Activated CD8-positive, alpha-beta memory T cell treated with anti-CD3 and anti-CD28 coated beads for 36 hours (primary cell): Measurements from ENCODE around the gene RNF130. TPM values are rescaled to one million over a fixed set of nuclear protein-coding genes. Genes with fewer than 3 reads are reported as not detected.

Experiments used
- CTCF ChIA-PET: fragments of 350-600 bp; sonication (Branson Sonifier 250); formaldehyde crosslinking; loops from one replicate; lab custom pipeline; 2021; ENCODE audit warnings: antibody characterized with exemption; lab: Charles Lee
- POLR2A ChIA-PET: fragments of 350-600 bp; sonication (Branson Sonifier 250); formaldehyde crosslinking; loops from one replicate; lab custom pipeline; 2021; ENCODE audit warnings: antibody characterized with exemption; lab: Charles Lee
- total RNA-seq, 2 experiments: library from RNA; stranded (reverse); gene quantifications; one replicate each; pipeline ENCODE4 v1.2.3, GENCODE V29; 2021

The RNF130 gene
- total RNA-seq, 2 experiments from 2014 or later, result 15.3 to 15.7 TPM

GRCh38 chr5:180089628-180090027 is 18.1 kb upstream of the RNF130 start:
- ChIA-PET POLR2A (interaction anchor here (0.6 to 0.8 kb wide), 2 partner anchors 84 to 182 kb away, joined by 4 to 7 read pairs; partner anchors contain the start of gene TBC1D9B), CTCF (interaction anchor here (0.7 to 1.0 kb wide), 3 partner anchors 8 to 105 kb away, joined by 3 to 4 read pairs (median 3); no protein-coding TSS in a partner anchor)

GRCh38 chr5:180088561-180088960 is 17.0 kb upstream of the RNF130 start:
- CTCF ChIA-PET, result no interaction called here
- POLR2A ChIA-PET, result interaction anchor here (0.8 kb wide), 1 partner anchor 18 kb away, joined by 3 read pairs; no protein-coding TSS in a partner anchor

DNA sequence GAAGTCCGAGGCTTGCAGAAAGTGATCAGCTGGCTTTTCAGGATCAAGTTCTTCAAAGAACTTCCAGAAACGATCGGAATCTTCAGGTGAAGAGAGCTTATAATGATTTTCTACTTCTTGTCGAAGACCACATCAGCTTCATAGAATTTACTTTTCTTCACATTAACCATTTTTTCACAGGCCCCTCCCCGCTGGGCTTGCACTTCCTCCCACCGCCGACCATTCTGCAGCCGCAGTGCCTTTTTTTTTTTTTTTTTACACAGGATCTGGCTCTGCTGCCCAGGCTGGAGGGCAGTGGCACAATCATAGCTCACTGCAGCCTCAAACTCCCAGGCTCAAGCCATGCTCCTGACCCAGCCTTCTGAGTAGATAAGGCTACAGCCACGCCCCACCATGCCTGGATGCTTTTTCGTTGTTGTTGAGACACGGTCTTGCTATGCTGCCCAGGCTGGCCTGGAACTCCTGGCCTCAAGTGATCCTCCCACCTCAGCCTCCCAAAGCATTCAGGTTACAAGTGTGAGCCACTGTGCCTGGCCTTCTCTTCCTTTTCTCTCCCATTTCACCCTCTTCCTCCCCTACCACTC is 15.3 kb upstream of the RNF130 start:
- POLR2A ChIA-PET, result no interaction called here
- CTCF ChIA-PET, result no interaction called here

DNA sequence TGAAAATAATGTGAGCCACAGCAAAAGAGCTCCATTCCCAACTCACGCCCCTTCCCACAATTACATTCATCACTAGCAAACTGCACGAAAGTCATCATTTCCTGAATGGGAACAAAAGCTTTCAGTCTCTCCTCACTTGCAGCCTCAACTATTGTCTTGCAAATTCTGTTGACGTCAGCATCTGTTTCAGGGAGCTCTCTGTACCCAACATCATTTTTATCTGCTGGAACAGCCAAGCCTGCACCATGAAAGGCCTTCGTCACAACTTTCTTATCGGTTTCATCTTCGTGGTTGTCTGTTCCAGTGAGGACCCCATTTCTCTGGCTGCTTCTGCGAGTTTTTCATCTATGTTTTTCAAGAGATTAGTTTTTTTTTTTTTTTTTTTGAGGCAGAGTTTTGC is 14.3 kb upstream of the RNF130 start:
- ChIA-PET CTCF (no interaction called here), POLR2A (interaction anchor here (0.7 kb wide), 1 partner anchor 402 kb away, joined by 5 read pairs; no protein-coding TSS in a partner anchor)

DNA sequence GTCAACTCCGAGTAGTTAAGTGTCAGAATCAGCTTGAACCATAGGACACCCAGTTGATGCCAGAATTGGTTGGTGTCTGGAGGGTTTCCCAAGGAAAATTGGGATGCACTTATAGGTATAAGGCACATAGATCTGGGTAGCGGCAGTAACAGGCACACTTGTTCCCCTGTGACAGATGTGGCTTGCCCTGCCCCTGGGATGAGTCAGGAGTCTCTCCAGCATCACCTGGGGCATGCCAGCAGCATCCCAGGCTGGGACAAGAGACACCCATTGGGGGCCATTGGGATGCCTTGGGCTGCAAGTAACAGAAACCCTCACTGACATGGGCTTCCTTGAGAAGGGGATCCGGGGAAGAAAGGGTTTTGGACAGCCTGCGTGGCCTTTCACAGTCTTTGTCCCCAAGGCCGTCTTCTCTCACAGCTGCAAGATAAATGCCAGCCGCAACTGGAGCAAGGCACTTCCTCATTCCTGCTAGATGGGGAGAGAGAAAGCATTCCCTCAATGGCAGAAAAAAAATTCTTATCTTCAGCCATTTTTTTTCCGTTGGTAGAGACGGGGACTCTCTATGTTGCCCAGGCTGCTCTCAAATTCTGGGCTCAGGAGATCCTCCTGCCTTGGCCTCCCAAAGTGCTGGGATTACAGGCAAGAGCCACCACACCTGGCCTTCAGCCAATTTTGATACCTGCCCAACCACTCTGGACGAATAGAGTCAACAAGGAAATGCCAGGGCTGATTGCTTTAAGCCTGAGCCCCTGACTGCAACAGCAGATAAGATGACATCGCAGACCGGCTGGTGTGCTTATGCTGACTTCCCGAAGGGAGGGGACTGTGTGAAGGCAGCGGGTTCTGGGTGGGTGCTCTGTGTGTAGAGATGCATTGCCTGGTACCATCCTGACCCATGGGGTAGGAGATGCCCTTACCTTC is 13.3 kb upstream of the RNF130 start:
- POLR2A ChIA-PET, result no interaction called here
- CTCF ChIA-PET, result no interaction called here

- ChIA-PET CTCF (no interaction called here), POLR2A (no interaction called here)
Measured at GRCh38 chr5:180083529-180084060, 12.0 kb upstream of the RNF130 start.

DNA sequence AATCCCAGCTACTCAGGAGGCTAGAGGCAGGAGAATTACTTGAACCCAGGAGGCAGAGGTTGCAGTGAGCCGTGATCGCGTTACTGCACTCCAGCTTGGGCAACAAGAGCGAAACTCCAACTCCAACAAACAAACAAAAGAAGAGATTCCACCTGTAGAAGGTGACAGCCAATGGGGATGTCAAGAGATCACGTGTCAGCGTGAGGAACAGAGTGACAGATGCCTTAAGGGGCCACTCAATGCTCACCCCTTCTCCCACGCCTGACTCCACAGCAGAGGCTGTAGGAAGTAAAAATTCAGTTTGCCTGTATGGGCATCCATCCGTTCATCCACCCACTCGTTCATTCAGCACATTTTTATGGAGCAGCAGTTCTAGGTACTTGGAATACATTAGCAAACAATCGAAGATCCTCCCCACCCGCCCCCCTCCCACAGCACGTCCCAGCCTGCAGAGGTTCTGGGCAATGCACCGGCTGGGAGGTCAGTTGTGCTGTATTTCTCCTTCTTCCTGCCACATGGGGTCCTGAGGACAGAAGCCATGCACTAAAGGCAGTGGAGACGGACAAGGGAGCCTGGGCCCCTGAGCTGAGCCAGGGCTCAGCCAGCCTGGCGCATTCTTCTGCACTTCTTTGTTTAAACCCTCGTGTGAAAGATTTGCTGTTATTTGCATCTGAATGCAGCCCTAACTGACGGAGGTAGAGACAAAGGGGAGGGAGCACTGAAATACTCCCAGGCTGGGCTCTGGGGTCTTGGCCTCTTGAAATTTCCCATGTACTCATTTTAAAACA is 11.3 kb upstream of the RNF130 start:
- CTCF ChIA-PET, result no interaction called here
- POLR2A ChIA-PET, result no interaction called here

DNA sequence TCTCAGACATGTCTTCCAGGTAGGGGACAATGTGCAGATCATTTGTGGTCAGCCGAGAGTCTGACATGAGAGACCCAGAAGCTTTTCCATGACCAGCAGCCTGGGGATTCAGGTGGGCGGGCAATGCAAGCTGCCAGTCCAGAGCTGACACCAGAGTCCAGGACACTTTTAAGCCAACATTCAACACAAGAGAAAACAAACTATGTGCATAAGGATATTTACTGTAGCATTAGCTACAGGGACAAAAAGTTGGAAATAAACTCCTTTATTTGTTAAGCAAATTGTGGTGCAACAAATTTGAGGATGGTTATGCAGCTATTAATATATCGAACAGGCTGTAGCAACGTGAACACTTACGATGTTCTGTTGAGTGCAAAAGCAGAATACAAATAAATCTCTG is 9.9 kb upstream of the RNF130 start:
- CTCF ChIA-PET, result interaction anchor here (0.9 kb wide), 1 partner anchor 9 kb away, joined by 4 read pairs; no protein-coding TSS in a partner anchor
- POLR2A ChIA-PET, result no interaction called here

DNA sequence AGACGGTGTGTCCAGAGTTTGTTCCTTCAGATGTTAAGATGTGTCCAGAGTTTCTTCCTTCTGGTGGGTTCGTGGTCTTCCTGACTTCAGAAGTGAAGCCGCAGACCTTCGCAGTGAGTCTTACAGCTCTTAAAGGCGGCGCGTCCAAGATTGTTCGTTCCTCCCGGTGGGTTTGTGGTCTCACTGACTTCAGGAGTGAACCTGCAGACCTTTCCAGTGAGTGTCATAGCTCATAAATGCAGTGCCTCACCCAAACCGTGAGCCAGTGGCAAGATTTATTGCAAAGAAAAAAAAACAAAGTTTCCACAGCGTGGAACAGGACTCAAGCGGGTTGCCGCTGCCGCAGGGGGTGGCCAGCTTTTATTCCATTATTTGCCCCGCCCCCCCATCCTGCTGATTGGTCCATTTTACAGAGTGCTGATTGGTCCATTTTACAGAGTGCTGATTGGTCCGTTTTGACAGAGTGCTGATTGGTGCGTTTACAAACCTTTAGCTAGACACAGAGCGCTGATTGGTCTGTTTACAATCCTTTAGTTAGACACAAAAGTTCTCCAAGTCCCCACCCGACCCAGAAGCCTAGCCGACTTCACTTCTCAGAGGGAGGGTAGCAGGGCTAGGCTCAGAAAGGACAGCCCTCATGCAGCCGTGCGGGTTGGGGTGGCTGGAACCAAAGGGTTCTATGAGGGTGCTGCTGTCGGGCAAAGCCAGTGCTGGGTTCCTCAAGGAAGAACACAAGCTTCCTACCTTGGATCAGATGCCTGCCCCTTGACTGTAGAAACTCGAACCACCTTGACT is 9.1 kb upstream of the RNF130 start:
- POLR2A ChIA-PET, result no interaction called here
- CTCF ChIA-PET, result no interaction called here

DNA sequence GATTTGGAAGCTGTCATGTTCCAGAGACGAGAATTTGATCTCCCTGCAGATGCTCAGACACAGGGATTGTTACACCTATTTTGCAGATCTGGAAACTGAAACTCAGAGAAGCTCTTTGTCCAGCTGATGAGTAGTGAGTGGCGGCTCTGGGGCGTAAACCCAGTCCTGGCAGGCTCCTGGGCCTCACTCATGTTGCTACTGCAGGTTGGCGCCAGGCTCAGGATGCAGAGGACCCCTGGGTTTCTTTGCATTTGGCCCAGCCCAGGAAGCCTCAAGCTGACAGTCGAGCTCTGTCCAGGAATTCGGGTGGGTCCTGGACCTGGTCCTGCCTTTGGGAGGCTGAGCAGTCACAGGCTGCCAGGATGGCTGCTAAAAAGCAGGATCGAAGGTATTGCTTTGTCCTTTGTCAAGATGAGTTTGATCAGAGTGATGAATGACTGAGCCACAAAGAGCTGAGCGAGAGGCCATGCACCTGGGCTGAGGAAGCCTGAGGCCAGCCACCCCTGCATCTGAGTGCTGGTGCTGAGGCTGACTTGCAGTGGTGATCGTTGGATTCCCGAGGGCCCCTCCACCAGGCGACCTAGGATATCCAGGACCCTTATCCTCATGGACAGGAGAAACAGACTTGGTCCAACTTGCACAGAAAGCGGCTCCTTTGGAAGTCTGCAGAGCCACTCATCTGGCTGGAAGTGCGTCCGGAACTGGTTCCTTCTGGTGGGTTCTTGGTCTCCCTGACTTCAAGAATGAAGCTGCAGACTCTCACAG is 8.3 kb upstream of the RNF130 start:
- CTCF ChIA-PET, result no interaction called here
- POLR2A ChIA-PET, result no interaction called here

- CTCF ChIA-PET, result interaction anchor here (0.6 to 1.2 kb wide), 2 partner anchors 11 to 269 kb away, joined by 3 to 5 read pairs; no protein-coding TSS in a partner anchor
- POLR2A ChIA-PET, result no interaction called here
Measured at GRCh38 chr5:180078348-180078747, 6.8 kb upstream of the RNF130 start.

DNA sequence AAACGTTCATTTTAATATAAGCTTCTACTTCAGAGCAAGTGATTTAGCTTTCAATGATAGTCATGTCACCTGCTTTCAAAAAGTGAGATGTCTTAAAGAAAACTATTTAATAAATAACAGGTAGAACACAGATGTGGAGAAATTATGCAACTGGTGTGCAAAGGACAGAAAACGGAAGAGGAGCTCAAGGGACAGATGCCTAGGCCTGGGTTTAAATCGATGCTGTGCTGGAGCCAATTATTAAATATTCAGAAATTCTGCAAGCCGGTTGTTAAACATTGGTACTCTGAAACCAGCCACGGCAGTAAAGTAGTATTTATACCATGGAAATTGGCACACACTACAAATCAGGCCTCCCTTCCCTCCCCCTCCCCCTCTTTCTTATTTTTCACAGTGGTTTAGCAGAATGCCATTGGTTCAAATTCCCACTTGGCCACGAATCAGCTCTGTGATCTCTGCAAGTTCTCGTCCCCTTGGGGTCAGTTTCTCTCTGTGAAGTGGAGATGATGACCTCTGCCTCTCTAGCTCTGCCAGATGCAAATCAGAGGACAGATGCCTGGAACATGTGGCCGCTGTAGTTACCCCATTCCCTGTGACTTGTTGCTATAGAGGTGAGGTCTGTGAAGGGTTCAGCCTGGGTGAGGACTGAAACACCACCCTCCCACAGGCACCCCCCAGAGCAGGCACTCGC is 6.2 kb upstream of the RNF130 start:
- ChIA-PET CTCF (interaction anchor here (1.2 kb wide), 1 partner anchor 12 kb away, joined by 3 read pairs; no protein-coding TSS in a partner anchor), POLR2A (interaction anchor here (0.6 kb wide), 1 partner anchor 344 kb away, joined by 3 read pairs; no protein-coding TSS in a partner anchor)

- ChIA-PET CTCF (interaction anchor here (0.5 to 0.6 kb wide), 2 partner anchors 166 to 932 kb away, joined by 3 to 4 read pairs; no protein-coding TSS in a partner anchor), POLR2A (no interaction called here)
Measured at GRCh38 chr5:180075703-180076102, 4.1 kb upstream of the RNF130 start.

DNA sequence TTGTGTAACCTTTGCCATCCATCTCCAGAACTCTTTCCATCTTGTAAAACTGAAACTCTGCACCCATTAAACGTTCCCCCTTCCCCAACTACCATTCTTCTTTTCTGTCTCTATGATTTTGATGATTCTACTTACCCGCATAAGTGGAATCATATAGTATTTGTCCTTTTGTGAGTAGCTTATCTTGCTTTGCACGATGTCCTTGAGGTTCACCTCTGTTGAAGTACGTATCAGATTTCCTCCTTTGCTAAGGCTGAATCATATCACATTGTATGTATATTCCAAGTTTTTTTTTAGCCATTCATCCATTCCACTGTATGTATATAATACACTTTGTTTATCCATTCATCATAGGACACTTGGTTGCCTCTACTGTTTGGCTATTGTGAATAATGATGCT is 2.9 kb upstream of the RNF130 start:
- CTCF ChIA-PET, result no interaction called here

DNA sequence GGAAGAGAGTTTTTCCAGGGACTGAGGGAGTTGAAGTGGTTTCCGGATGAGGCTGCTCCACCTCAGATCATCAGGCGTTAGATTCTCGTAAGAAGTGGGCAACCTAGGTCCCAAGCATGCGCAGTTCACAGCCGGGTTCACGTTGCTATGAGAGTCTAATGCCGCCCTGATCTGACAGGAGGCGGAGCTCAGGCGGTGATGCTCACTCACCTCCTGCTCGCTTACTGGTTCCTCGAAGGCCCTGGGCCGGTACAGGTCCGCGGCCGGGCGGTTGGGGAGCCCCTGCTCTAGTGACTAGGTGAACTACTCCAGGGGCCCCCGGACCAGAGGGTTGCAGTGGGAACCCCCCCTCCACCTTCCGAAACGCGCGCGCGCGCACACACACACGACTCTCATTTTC is 997 bp upstream of the RNF130 start:
- ChIA-PET POLR2A (no interaction called here), CTCF (no interaction called here)

More for the DNA sequence above, 2.9 kb upstream of the RNF130 start:
- POLR2A ChIA-PET, result no interaction called here

- ChIA-PET CTCF (no interaction called here), POLR2A (no interaction called here)
Measured at GRCh38 chr5:180072256-180072548, 643 bp upstream of the RNF130 start.
